ENCODE results near the gene TPSB2. TPM values are rescaled to one million over a fixed set of nuclear protein-coding genes. Genes with fewer than 3 reads are reported as not detected.

Gene TPSB2
- total RNA-seq, 1 experiment from 2014 or later, result not detected

- Histone ChIP-seq H4K20me1 (ENCODE audit: insufficient read depth) (no peaks in the 10 kb centered on the region), H3K27ac (ENCODE audit: low read depth, low read length) (no peak overlapping the region), H3K9ac (ENCODE audit: low read length) (no peak overlapping the region), H3K9me3 (ENCODE audit: control insufficient read depth in 1 of 2, insufficient read depth in 1 of 2, low read depth in 1 of 2, low read length in 2 of 2) (no peaks in the 10 kb centered on the region), H3K9me2 (ENCODE audit: insufficient read depth) (no peaks in the 10 kb centered on the region), H3K4me1 (ENCODE audit: control insufficient read depth in 1 of 2, insufficient read depth in 2 of 2, low read length in 2 of 2) (no peaks in the 10 kb centered on the region), H3K79me2 (ENCODE audit: insufficient read depth, low read length) (no peaks in the 10 kb centered on the region), H3K4me2 (ENCODE audit: low read length) (no peak overlapping the region), H3K4me3 (replicated peaks in 1 of 2; ENCODE audit: low read depth in 1 of 2, low read length in 2 of 2) (no peak overlapping the region), H3K36me3 (ENCODE audit: control insufficient read depth in 1 of 2, insufficient read depth in 2 of 2, low read length in 2 of 2) (no peaks in the 10 kb centered on the region), H2AFZ (ENCODE audit: low read depth, low read length, poor library complexity, severe bottlenecking) (no peak overlapping the region), H3K27me3 (ENCODE audit: insufficient read depth, low read length) (no peaks in the 10 kb centered on the region)
- ATAC-seq, result no peak
- ChIA-PET CTCF (no interaction called here), POLR2A (no interaction called here), RAD21 (ENCODE audit: low non-redundant PET in 1 of 2, low total read pairs in 2 of 2, uncharacterized antibody in 2 of 2, unreplicated experiment in 2 of 2) (no interaction called here)
- no peak for TF ChIP-seq ZBTB33 (IDR thresholded peaks at IDR 0.05; ENCODE audit: extremely low read depth, insufficient replicate concordance, low read length)
- TF ChIP-seq YY1 (IDR thresholded peaks at IDR 0.05; ENCODE audit: extremely low read depth, insufficient replicate concordance, low read depth, low read length), result no peak
- no peak for TF ChIP-seq FOSL1 (IDR thresholded peaks at IDR 0.05; ENCODE audit: low read depth)
- TF ChIP-seq TCF7L2 (IDR thresholded peaks at IDR 0.05; ENCODE audit: borderline replicate concordance, extremely low read depth, insufficient read depth, insufficient read length), result no peak
- no peak for TF ChIP-seq EGR1 (IDR thresholded peaks at IDR 0.05; ENCODE audit: low read depth)
- TF ChIP-seq RAD21 (IDR thresholded peaks at IDR 0.05; ENCODE audit: low read depth), result no peak
- no peak for TF ChIP-seq POLR2AphosphoS5 (IDR thresholded peaks at IDR 0.05; ENCODE audit: low read depth, low read length)
- no peak for TF ChIP-seq REST (IDR thresholded peaks at IDR 0.05; ENCODE audit: low read depth)
- no peak for TF ChIP-seq POLR2A (IDR thresholded peaks at IDR 0.05; ENCODE audit: borderline replicate concordance, extremely low read depth, insufficient read depth, insufficient read length)
- TF ChIP-seq ATF3 (IDR thresholded peaks at IDR 0.05), result no peak
- TF ChIP-seq MAX (IDR thresholded peaks at IDR 0.05), result no peak
- no peak for TF ChIP-seq ZNF274 (IDR thresholded peaks at IDR 0.05; ENCODE audit: low read depth, low read length)
- TF ChIP-seq CEBPB (IDR thresholded peaks at IDR 0.05; ENCODE audit: low read depth), result no peak
- no peak for TF ChIP-seq SRF (IDR thresholded peaks at IDR 0.05; ENCODE audit: low read depth)
- TF ChIP-seq ZFX (IDR thresholded peaks at IDR 0.05), result no peak
- no peak for TF ChIP-seq SIN3A (IDR thresholded peaks at IDR 0.05; ENCODE audit: low read depth)
- no peak for TF ChIP-seq CTCF (IDR thresholded peaks at IDR 0.05 in 2 of 3, conservative IDR thresholded peaks at IDR 0.05 in 1 of 3; ENCODE audit: borderline replicate concordance in 1 of 3, insufficient read depth in 1 of 3, low read depth in 2 of 3, low read length in 2 of 3)
- TF ChIP-seq ELF1 (IDR thresholded peaks at IDR 0.05; ENCODE audit: borderline replicate concordance, low read depth), result no peak
- no peak for TF ChIP-seq EZH2 (IDR thresholded peaks at IDR 0.05)
- intact Hi-C loops (cut with micrococcal nuclease), result no loop called here
- BruUV-seq (replicated peaks), result no TSS peak
- no peak for DNase-seq (ENCODE audit: low read depth, low spot score)
These were observed 18.3 kb downstream of the TPSB2 start for GRCh38 chr16:1211451-1212268.
